ENCODE results near the gene LY6G5B.

LY6G5B gene

DNA sequence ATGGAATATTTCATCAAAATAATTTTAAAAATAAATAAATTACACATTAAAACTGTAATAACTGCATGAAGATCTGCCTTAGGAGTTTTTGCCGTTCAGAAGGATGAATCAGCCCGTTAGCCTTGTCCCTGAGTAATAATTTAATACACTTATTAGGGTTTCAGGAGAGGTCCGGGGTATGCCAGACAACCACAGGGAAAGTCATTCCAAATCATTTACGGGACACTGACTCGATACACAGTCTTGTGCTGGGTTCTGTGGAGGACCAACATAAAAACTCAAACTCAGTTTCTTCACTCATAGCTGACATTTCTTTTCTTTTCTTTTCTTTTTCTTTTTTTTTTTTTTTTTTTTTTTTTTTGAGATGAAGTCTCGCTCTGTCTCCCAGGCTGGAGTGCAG, 36.2 kb downstream of the LY6G5B start:
- H3K23ac ChIP-seq (ENCODE audit: low read depth, low read length, poor library complexity): no peak overlapping the region
- H3K4me1 ChIP-seq (ENCODE audit: control insufficient read depth in 2 of 2, insufficient read depth in 1 of 2, low read depth in 1 of 2, low read length in 2 of 2): peaks cover 6 to 10% of the 10 kb centered on the region in 2 donors
- H3K36me3 ChIP-seq (replicated peaks in 1 of 2; ENCODE audit: control insufficient read depth in 2 of 2, insufficient read depth in 2 of 2, low read length in 2 of 2): peaks cover 2 to 8% of the 10 kb centered on the region in 2 donors
- H3K4me3 ChIP-seq (ENCODE audit: low read length in 2 of 2): no peak overlapping the region
- no peak overlapping the region for H4K8ac ChIP-seq (ENCODE audit: low read depth, low read length)
- peaks cover 0 to 4% (median 0%) of the 10 kb centered on the region in 3 experiments for H3K27me3 ChIP-seq (ENCODE audit: control insufficient read depth in 3 of 3, insufficient read depth in 3 of 3, low read depth in 1 of 3, low read length in 3 of 3)
- H3K4ac ChIP-seq (ENCODE audit: low read length): no peak overlapping the region
- WGBS, 2 donors (ENCODE audit: extremely low coverage in 2 of 2, insufficient read length in 2 of 2, insufficient replicate concordance in 1 of 2): no CpG with 5 or more reads among the region's 6 CpGs
- no peak overlapping the region for H2AFZ ChIP-seq (ENCODE audit: low read length)
- H3K79me1 ChIP-seq (ENCODE audit: low read depth, low read length): peaks cover 3% of the 10 kb centered on the region
- H3K18ac ChIP-seq (ENCODE audit: low read length): no peak overlapping the region
- H3K4me2 ChIP-seq (ENCODE audit: insufficient read depth, low read length, poor library complexity, severe bottlenecking): no peak overlapping the region
- no peak overlapping the region for H3K27ac ChIP-seq (replicated peaks; ENCODE audit: low read length)
- no peak overlapping the region for H2BK5ac ChIP-seq (ENCODE audit: low read length)
- no peak overlapping the region for H2BK120ac ChIP-seq (ENCODE audit: low read depth, low read length)
- no peak for DNase-seq (ENCODE audit: low spot score)
- no peak overlapping the region for H2BK12ac ChIP-seq (ENCODE audit: low read length)
- H2AK5ac ChIP-seq (ENCODE audit: low read depth, low read length): no peak overlapping the region
- H3K9ac ChIP-seq (ENCODE audit: low read depth, low read length, poor library complexity): no peak overlapping the region
- no peak overlapping the region for H3K14ac ChIP-seq (ENCODE audit: low read length)
- H2BK15ac ChIP-seq (ENCODE audit: low read length): no peak overlapping the region
- H4K91ac ChIP-seq (ENCODE audit: low read depth, low read length, poor library complexity): no peak overlapping the region
- H3K9me3 ChIP-seq (replicated peaks in 1 of 2; ENCODE audit: control insufficient read depth in 2 of 2, insufficient read depth in 1 of 2, low read depth in 1 of 2, low read length in 2 of 2): no peaks in the 10 kb centered on the region

DNA sequence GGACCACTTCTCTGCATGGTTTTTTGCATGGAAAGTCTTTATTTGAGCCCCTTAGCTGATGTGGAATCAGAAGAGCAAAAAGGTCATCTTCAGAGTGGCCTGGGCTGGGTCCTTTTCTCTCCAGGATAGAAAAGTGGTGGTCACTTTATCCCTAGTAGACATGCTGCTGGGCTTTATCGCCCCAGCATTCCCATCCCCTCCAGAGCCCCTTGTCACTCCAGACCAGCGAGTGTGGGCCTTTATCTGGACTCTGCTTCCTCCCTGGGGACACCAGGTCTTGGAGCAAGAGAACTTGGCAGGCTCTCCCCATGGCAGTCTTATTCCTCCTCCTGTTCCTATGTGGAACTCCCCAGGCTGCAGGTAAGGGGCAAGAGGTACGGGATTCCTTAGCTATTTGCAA, 36.8 kb downstream of the LY6G5B start, which contains the start of gene LY6G6F:
Gene LY6G6F, plus strand, starts transcription at position 268 of the 400 bp plus-strand sequence. Its CDS starts 41 bp downstream, at position 309.
- peak within 1 kb of the TSS; percentile 88 for H2AK5ac ChIP-seq (ENCODE audit: low read depth, low read length)
- H2BK15ac ChIP-seq (ENCODE audit: low read length): peak within 1 kb of the TSS; percentile 75

DNA sequence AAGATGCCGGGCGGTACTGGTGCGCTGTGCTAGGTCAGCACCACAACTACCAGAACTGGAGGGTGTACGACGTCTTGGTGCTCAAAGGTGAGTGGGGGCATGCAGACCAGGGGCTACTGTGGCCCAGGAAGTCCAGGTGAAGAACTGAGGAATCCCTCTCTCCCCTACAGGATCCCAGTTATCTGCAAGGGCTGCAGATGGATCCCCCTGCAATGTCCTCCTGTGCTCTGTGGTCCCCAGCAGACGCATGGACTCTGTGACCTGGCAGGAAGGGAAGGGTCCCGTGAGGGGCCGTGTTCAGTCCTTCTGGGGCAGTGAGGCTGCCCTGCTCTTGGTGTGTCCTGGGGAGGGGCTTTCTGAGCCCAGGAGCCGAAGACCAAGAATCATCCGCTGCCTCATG, 37.9 kb downstream of the LY6G5B start:
- H3K36me3 ChIP-seq (replicated peaks in 1 of 2; ENCODE audit: control insufficient read depth in 2 of 2, insufficient read depth in 2 of 2, low read length in 2 of 2): no peaks in the 10 kb centered on the region
- no peak overlapping the region for H2BK120ac ChIP-seq (ENCODE audit: low read depth, low read length)
- no peaks in the 10 kb centered on the region for H3K79me1 ChIP-seq (ENCODE audit: low read depth, low read length)
- H2BK12ac ChIP-seq (ENCODE audit: low read length): no peak overlapping the region
- H3K9ac ChIP-seq (ENCODE audit: low read depth, low read length, poor library complexity): no peak overlapping the region
- no peak overlapping the region for H4K8ac ChIP-seq (ENCODE audit: low read depth, low read length)
- no peak overlapping the region for H4K91ac ChIP-seq (ENCODE audit: low read depth, low read length, poor library complexity)
- H3K23ac ChIP-seq (ENCODE audit: low read depth, low read length, poor library complexity): no peak overlapping the region
- H3K4me3 ChIP-seq (ENCODE audit: low read length in 2 of 2): no peak overlapping the region
- H3K27ac ChIP-seq (replicated peaks; ENCODE audit: low read length): no peak overlapping the region
- no peak overlapping the region for H3K14ac ChIP-seq (ENCODE audit: low read length)
- H3K4me1 ChIP-seq (ENCODE audit: control insufficient read depth in 2 of 2, insufficient read depth in 1 of 2, low read depth in 1 of 2, low read length in 2 of 2): peaks cover 0 to 3% of the 10 kb centered on the region in 2 donors
- no peak overlapping the region for H3K4ac ChIP-seq (ENCODE audit: low read length)
- no peak overlapping the region for H2AK5ac ChIP-seq (ENCODE audit: low read depth, low read length)
- H2AFZ ChIP-seq (ENCODE audit: low read length): no peak overlapping the region
- H2BK5ac ChIP-seq (ENCODE audit: low read length): no peak overlapping the region
- H2BK15ac ChIP-seq (ENCODE audit: low read length): no peak overlapping the region
- peaks cover 0 to 4% (median 0%) of the 10 kb centered on the region in 3 experiments for H3K27me3 ChIP-seq (ENCODE audit: control insufficient read depth in 3 of 3, insufficient read depth in 3 of 3, low read depth in 1 of 3, low read length in 3 of 3)
- no peak overlapping the region for H3K18ac ChIP-seq (ENCODE audit: low read length)
- H3K9me3 ChIP-seq (replicated peaks in 1 of 2; ENCODE audit: control insufficient read depth in 2 of 2, insufficient read depth in 1 of 2, low read depth in 1 of 2, low read length in 2 of 2): no peaks in the 10 kb centered on the region
- WGBS, 2 donors (ENCODE audit: extremely low coverage in 2 of 2, insufficient read length in 2 of 2, insufficient replicate concordance in 1 of 2): no CpG with 5 or more reads among the region's 10 CpGs
- no peak for DNase-seq (ENCODE audit: low spot score)
- H3K4me2 ChIP-seq (ENCODE audit: insufficient read depth, low read length, poor library complexity, severe bottlenecking): no peak overlapping the region

More for the DNA sequence above, 36.8 kb downstream of the LY6G5B start, which contains the start of gene LY6G6F:
- peaks cover 3% of the 10 kb centered on the region for H3K79me1 ChIP-seq (ENCODE audit: low read depth, low read length)
- DNase-seq (ENCODE audit: low spot score): no peak
- H3K9ac ChIP-seq (ENCODE audit: low read depth, low read length, poor library complexity): no peak within 1 kb of the TSS
- H4K91ac ChIP-seq (ENCODE audit: low read depth, low read length, poor library complexity): no peak within 1 kb of the TSS
- no peak within 1 kb of the TSS for H2BK12ac ChIP-seq (ENCODE audit: low read length)
- H2BK5ac ChIP-seq (ENCODE audit: low read length): no peak within 1 kb of the TSS
- no peak within 1 kb of the TSS for H3K4ac ChIP-seq (ENCODE audit: low read length)
- H3K4me2 ChIP-seq (ENCODE audit: insufficient read depth, low read length, poor library complexity, severe bottlenecking): no peak within 1 kb of the TSS
- H3K18ac ChIP-seq (ENCODE audit: low read length): no peak within 1 kb of the TSS
- no peaks in the 10 kb centered on the region for H3K9me3 ChIP-seq (replicated peaks in 1 of 2; ENCODE audit: control insufficient read depth in 2 of 2, insufficient read depth in 1 of 2, low read depth in 1 of 2, low read length in 2 of 2)
- H2AFZ ChIP-seq (ENCODE audit: low read length): no peak within 1 kb of the TSS
- H4K8ac ChIP-seq (ENCODE audit: low read depth, low read length): no peak within 1 kb of the TSS
- H3K27me3 ChIP-seq (ENCODE audit: control insufficient read depth in 3 of 3, insufficient read depth in 3 of 3, low read depth in 1 of 3, low read length in 3 of 3): peaks cover 0 to 4% (median 0%) of the 10 kb centered on the region in 3 experiments
- H3K14ac ChIP-seq (ENCODE audit: low read length): no peak within 1 kb of the TSS
- H3K36me3 ChIP-seq (replicated peaks in 1 of 2; ENCODE audit: control insufficient read depth in 2 of 2, insufficient read depth in 2 of 2, low read length in 2 of 2): peaks cover 0 to 1% of the 10 kb centered on the region in 2 donors
- H3K27ac ChIP-seq (replicated peaks; ENCODE audit: low read length): no peak within 1 kb of the TSS
- peak within 1 kb of the TSS in 1 of 2 donors; percentile 15 for H3K4me3 ChIP-seq (ENCODE audit: low read length in 2 of 2)
- H3K4me1 ChIP-seq (ENCODE audit: control insufficient read depth in 2 of 2, insufficient read depth in 1 of 2, low read depth in 1 of 2, low read length in 2 of 2): peaks cover 4 to 9% of the 10 kb centered on the region in 2 donors
- no peak within 1 kb of the TSS for H2BK120ac ChIP-seq (ENCODE audit: low read depth, low read length)
- no peak within 1 kb of the TSS for H3K23ac ChIP-seq (ENCODE audit: low read depth, low read length, poor library complexity)
- no CpG with 5 or more reads among the region's 3 CpGs for WGBS, 2 donors (ENCODE audit: extremely low coverage in 2 of 2, insufficient read length in 2 of 2, insufficient replicate concordance in 1 of 2)

DNA sequence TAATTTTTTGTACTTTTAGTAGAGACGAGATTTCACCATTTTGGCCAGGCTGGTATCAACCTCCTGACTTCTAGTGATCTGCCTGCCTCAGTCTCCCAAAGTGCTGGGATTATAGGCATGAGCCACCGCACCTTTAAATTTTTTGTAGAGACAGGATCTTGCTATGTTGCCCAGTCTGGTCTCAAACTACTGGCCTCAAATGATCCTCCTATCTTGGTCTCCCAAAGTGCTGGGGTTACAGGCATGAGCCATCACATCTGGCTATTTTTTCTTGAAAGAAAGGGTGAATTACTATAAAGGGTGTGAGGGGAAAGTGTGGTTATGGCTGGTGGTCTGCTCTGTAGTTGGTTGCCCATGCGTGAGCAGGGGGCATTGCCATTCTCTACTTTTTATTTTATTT, 38.4 kb downstream of the LY6G5B start:
- no peak for DNase-seq (ENCODE audit: low spot score)
- Histone ChIP-seq H3K36me3 (replicated peaks in 1 of 2; ENCODE audit: control insufficient read depth in 2 of 2, insufficient read depth in 2 of 2, low read length in 2 of 2) (no peaks in the 10 kb centered on the region), H3K18ac (ENCODE audit: low read length) (no peak overlapping the region), H3K79me1 (ENCODE audit: low read depth, low read length) (no peaks in the 10 kb centered on the region), H4K8ac (ENCODE audit: low read depth, low read length) (no peak overlapping the region), H3K9me3 (replicated peaks in 1 of 2; ENCODE audit: control insufficient read depth in 2 of 2, insufficient read depth in 1 of 2, low read depth in 1 of 2, low read length in 2 of 2) (no peaks in the 10 kb centered on the region), H3K4ac (ENCODE audit: low read length) (no peak overlapping the region), H3K23ac (ENCODE audit: low read depth, low read length, poor library complexity) (no peak overlapping the region), H2BK12ac (ENCODE audit: low read length) (no peak overlapping the region), H3K27ac (replicated peaks; ENCODE audit: low read length) (no peak overlapping the region), H3K4me3 (ENCODE audit: low read length in 2 of 2) (no peak overlapping the region), H2AFZ (ENCODE audit: low read length) (no peak overlapping the region), H3K9ac (ENCODE audit: low read depth, low read length, poor library complexity) (no peak overlapping the region), H2AK5ac (ENCODE audit: low read depth, low read length) (no peak overlapping the region), H2BK120ac (ENCODE audit: low read depth, low read length) (no peak overlapping the region), H3K4me1 (ENCODE audit: control insufficient read depth in 2 of 2, insufficient read depth in 1 of 2, low read depth in 1 of 2, low read length in 2 of 2) (peaks cover under 1 to 3% of the 10 kb centered on the region in 2 donors), H3K27me3 (ENCODE audit: control insufficient read depth in 3 of 3, insufficient read depth in 3 of 3, low read depth in 1 of 3, low read length in 3 of 3) (peaks cover 0 to 4% (median 0%) of the 10 kb centered on the region in 3 experiments), H4K91ac (ENCODE audit: low read depth, low read length, poor library complexity) (no peak overlapping the region), H3K14ac (ENCODE audit: low read length) (no peak overlapping the region), H2BK5ac (ENCODE audit: low read length) (no peak overlapping the region), H3K4me2 (ENCODE audit: insufficient read depth, low read length, poor library complexity, severe bottlenecking) (no peak overlapping the region), H2BK15ac (ENCODE audit: low read length) (no peak overlapping the region)
- WGBS, 2 donors (ENCODE audit: extremely low coverage in 2 of 2, insufficient read length in 2 of 2, insufficient replicate concordance in 1 of 2): no CpG with 5 or more reads among the region's 3 CpGs

Data from neuronal stem cell (in vitro differentiated cells).